ENCODE results near the gene YIPF3.
"Not testable (repeated sequence)": the region's sequence is repeated elsewhere in the genome, so short reads cannot be mapped to it uniquely, and the experiment has no call there.

Gene YIPF3

DNA sequence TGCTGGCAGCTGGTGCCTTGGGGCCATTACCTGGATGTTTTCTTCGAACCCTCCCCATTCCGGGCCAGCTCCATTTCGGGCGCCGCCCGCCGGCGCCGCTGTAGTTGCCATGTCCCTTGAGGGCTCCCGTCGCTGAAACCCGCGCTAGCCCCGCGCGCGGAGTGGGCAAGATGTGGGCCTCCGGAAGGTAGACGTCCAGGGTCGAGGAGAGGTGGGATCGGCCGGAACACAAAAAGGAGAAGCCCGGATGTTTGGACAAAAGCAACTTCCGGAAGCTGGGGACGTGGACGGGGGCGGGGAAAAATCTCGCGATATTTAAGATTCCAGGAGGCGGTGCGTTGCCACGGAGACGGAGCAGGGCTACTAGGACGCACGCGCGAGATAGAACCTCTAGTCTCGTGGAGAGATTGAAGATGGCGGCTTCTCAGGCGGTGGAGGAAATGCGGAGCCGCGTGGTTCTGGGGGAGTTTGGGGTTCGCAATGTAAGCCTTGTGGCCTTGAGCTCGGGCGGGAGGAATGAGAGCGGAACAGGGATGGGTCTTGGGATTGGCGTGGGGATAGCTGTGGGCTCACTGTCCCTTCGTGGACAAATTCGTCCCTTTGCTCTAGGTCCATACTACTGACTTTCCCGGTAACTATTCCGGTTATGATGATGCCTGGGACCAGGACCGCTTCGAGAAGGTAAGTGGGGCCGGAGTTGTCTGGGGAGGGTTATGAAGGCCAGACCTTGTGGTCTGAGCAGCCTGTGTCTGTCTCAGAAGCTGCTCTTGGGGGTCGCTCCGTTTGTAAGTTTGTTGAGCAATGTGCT lies at the start of gene YIPF3, which contains the start of gene POLR1C:
Gene YIPF3, minus strand, starts transcription at position 230 of the 808 bp plus-strand sequence. Its CDS starts 119 bp downstream, at position 111.
Gene POLR1C, plus strand, starts transcription at position 393 of the 808 bp plus-strand sequence. Its CDS starts 21 bp downstream, at position 414.
- FAIRE-seq: no peak

DNA sequence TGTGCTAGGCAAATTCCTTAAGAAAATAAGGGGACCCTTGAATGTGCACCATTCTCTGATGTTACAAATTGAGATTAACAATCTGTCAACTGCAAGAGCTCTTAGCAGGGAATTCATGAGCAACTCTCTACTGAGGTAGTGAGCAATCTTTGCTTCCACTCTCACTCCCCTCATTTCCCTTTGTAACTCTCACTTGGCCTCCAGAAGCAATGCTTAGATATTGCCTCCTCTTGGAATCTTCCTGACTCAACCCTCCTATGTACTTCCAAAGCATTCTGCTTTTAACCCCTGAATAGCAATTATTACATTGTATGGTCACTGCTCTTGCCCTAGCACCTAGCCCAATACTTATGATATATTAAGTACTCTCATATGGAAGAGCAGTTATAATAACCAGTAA lies 42.6 kb upstream of the YIPF3 start:
- FAIRE-seq: no peak

DNA sequence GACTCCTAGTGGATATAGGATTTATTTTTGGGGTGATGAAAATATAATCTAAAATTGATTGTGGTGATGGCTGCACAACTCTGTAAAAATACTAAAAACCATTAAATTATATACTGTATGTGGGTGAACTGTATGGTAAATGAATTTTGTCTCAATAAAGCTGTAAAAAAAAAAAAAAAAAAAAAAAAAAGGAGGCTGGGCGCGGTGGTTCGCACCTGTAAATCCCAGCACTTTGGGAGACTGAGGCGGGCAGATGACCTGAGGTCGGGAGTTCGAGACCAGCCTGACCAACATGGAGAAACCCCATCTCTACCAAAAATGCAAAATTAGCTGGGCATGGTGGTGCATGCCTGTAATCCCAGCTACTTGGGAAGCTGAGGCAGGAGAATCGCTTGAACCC lies 40.9 kb upstream of the YIPF3 start:
- FAIRE-seq: not testable (repeated sequence)

DNA sequence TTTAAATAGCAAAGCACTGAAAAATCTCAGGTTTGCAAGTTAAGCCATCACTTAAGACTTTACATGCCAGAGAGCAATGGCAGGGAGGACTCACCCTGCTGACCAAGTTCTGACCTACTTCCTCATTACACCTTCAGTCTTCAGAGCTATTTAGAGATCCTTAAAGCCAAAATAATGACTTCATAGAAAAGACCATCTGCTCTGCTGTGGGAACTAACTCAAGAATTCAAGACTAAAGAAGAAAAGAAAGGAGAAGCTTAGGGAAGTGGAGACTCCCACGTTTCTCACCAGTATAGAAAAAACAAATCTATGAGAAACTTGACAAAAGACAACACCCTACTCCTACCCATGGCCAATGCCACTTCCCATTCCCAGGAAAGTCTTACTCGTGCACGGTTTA lies 30.5 kb upstream of the YIPF3 start:
- no peak for FAIRE-seq

DNA sequence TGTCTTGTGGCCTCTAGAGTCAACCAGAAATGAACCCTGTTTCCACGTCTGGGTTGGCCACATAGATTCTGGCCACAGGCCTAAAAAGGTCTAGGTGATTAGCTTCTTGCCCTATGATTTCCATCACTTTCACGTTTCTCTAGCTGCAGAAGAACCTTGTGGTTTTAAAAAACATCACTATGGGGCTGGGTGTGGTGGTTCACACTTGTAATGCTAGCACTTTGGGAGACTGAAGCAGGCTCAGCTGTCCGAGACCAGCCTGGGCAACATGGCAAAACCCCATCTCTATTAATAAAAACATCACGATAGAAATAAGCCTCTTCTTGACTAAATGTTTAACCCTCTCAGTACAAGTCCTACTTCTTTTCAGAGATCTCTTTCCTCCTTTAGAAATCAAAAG lies 27.7 kb upstream of the YIPF3 start:
- FAIRE-seq: no peak

DNA sequence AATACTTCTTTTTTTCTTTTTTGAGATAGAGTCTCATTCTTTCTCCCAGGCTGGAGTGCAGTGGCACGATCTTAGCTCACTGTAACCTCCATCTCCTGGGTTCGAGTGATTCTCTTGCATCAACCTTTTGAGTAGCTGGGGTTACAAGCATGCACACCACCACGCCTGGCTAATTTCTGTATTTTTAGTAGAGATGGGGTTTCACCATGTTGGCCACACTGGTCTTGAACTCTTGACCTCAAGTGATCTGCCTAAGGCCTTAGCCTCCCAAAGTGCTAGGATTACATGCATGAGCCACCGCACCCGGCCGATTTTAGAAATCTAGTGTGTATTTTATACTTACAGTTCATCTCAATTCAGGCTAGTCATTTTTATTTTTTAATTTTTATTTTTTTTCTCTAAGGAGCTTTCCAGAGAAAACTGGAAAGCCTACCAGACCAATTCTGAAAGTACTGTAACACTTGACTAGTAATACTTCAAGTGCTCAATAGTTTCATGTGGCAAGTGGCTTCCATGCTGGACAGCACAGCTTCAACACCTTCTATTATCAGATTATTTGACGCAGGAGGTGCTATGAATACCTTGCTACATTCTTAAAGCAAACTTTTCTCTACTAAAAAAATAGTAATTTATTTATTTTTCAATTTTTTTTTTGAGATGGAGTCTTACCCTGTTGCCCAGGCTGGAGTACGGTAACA lies 25.2 kb upstream of the YIPF3 start:
- FAIRE-seq: no peak

DNA sequence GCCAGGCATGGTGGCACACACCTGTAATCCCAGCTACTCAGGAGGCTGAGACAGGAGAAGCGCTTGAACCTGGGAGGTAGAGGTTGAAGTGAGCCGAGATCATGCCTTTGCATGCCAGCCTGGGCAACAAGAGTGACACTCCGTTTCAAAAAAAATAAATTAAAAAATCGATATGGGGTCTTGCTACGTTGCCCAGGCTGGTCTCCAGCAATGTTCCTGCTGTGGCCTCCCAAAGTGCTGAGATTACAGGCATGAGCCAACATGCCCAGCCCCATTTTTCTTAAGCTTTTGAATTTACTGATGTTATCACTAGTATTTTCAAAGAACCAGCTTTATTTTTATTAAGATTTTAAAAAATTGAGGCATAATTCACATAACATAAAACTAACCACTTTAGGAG lies 23.8 kb upstream of the YIPF3 start:
- no peak for FAIRE-seq

DNA sequence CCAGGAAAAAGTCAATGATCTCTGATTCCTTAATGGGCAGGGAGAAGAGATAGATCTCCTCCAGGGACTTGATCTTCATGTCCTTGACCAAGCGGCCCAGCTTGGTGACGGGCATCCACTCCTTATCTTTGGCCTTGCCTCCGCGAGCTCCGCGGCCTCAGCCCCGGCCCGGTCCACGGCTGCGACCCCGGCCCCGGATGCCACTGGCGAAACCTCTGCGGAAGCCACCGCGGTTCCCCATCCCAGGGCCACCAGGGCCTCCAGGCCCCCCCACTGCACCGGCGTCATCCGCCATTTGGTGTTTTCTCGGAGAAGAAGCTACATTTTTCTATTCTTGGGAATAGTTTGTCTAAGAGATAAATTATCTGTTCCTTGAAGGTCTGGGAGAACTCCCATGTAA lies 22.7 kb upstream of the YIPF3 start:
- not testable (repeated sequence) for FAIRE-seq

DNA sequence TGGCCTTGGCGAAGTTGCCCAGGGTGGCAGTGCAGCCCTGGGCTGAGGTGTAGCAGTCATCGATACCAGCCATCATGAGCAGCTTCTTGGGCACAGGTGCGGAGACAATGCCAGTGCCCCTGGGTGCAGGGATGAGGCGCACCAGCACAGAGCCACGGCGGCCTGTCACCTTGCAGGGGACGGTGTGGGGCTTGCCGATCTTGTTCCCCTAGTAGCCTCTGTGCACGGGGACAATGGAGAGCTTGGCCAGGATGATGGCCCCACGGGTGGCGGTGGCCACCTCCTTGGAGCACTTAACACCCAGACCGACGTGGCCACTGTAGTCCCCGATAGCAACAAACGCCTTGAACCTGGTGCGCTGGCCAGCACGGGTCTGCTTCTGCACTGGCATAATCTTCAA lies 22.3 kb upstream of the YIPF3 start:
- FAIRE-seq: not testable (repeated sequence)

DNA sequence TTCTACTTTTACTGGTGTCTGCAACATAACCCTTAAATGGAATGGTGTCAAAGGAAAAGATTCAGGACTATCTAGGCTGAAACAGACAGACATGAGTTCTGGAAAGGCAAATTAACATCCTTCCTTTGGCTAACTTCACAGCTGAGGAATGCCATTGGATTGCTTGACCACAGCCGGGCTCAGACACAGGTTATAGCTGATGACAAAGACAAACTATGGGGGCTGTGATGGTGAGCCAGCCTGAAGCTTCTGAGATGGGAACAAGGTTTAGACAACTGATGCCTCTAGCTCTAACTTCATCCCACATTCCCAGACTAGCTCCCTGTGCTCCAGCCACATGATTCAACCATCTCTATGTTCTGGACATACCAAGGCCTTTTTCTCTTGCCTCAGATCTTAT lies 15.5 kb upstream of the YIPF3 start:
- no peak for FAIRE-seq

DNA sequence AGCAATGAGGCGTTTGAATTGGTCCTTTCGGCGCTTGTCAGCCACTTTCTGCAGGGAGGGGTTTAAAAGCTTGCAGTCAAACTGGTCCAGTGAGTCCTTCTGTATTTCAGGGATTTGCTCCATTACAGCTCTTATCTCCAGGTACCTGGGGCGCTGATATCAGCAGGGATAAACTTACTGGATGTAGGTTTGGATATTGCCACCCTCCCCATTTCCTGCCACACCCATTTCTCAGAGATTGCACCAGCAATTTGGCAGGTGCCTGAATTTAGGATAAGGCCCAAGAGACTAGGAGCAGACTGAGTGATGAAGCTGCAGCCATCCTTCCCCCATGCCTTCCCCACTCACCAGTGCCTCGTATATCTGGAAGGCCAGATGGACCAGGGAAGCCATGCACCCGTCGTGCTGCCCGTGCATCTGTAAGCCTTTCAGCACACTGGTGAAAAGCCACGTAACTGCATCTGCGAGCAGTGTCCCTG lies 7.8 kb upstream of the YIPF3 start:
- FAIRE-seq: no peak

DNA sequence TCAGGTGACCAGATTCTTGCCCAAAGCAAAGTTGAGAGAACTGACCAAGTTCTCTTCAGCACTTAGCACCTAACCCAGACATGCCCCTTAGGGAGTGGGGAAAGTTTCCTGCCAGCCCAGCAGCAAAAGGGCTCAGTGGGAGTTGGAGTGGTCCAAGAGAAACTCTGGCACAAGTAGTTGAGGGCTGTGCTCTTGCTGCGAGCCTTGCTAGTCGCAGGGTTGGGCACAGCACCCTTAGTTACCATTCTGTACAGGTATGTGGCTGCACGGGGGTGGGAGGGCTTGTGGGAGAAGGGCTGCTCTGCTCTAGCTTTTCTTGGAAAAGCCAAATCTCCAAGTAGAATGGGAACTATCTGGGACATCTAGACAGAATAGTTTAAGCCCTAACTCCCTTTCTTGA lies 6.6 kb upstream of the YIPF3 start:
- FAIRE-seq: no peak

DNA sequence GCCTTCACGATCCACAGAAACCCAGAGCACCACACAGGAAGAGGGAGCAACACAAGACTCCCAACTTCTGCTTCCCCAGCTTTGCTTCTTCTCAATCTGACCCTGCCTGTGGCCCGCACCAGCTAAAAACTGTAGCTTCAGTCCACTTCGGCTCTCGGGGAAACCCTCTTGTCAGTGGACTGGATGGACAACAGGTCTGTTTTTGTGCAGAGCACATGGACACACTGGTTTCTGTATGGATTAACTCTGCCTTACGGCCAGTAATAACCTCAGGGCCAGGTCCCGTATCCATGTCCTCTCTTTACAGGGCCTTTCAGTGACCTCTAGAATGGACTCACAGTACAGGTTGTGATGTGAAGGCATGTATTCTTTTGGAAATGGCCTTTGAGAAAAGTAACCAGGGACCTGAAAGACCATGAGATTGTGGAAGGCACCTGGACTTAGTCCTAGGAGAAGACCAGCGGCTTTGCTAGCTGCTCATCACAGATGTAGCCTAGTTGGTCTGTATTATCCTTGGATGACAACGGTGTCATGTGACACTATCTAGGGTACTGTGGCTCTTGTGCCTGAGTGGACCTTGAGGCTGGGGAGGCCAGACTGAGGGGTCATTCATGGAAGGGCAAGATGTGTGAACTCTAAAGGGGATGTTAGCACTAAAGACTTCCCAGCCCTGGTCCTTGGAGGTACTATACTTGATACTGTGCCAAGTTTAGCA lies 6.0 kb upstream of the YIPF3 start:
- FAIRE-seq: no peak

DNA sequence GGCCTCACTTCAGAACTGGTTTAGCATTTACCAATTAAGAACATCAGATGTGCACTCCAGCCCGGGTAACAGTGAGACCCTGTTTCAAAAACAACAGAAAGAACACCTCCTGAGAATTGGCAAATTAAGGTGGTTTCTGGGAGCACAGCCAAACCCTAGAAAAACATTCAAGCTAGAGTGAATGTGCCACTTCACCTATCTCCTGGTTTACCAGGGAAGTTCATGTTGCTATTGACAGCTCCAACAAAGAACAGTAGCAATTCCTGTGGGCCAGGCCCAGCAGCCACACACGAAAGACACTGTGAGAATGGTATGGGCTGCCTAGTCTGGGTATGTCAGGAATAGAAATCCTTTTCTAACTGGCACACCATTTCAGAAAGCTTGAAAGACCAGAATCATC lies 5.1 kb upstream of the YIPF3 start:
- no peak for FAIRE-seq

DNA sequence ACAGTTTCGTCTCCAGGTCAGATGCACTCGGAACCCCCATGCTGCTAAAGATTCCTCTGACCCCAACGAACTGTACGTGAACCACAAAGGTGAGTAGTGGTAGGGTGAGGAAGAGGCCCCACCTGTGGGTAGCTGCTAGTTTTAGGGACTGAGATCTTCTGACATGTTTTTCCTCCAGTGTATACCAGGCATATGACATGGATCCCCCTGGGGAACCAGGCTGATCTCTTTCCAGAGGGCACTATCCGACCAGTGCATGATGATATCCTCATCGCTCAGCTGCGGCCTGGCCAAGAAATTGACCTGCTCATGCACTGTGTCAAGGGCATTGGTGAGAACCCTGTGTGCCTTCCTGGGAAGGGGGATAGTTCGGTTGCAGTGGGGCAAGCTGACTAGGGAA lies 3.4 kb upstream of the YIPF3 start:
- FAIRE-seq: no peak

DNA sequence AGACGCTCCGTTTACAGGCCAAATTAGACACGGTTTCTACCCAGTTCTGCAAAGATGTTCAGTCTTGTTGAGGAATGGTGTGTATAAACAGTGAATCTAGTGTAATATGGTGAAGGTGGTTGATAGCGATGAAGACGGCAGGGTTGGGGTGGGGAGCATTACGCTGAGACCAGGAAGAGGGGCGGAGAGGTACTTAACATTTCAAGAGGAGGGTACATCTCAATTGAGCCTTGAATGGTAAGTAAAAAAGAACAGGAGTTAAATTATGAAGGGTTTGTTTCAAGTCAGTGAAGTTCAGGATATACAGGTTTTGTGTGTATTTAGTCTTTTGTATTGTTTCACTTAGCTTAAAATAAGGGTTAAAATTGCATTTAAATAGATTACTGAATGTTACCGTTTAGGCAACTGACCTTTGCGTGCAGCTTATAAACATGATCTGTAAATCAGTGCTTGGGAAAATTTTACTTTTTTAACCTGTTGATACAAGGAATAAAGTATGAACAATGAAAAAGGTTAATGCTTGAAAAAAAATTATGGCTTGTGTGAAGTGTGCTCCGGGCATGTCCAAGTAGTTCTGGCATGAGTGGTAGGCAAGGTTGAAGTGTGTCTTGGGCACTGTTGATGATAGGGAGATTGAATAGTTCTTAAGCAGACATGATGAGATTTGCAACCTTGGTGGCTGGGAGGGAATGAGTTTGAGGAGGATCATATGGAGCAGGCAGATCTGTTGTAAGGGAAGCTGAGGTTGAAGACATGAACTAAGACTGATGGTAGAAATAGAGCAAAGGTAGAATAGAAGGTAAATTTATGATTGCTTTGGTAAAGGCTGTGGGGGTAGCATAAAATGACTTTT lies 1.0 kb upstream of the YIPF3 start:
- no peak for FAIRE-seq

DNA sequence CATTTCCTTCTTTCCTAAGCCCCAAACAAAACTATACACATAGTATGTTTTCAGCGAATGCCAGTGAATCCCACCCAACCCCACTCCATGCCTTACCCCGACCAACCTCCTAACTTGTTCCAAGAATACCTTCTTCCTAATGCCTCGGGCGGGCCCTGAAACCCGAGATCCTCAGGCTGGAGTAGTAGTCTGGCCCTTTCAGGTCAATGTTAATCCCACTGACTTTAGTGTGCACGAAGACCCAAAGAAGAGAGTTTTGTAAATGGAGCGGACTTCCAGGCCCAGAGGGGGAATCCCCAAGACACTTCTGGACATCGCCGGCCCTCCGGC lies 394 bp downstream of the YIPF3 start:
- no peak for FAIRE-seq

DNA sequence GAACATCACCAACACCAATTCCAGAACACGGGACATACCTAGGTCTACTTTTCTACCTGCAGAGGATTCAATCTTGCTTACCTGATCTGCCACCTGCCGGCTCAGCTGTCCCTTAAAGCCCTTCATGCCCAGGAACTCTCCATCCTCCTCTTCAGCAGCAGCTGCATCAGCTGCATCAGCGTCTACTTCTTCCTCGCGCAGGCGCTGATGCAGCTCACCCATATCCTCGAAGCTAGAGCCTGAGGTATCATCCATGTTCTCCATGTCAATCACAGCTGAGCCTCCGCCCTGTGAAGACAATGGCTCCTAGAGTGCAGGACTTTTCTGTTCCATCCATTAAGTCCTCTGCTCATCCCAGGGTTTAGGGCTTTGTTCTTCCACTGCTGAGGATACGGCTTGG lies 918 bp downstream of the YIPF3 start:
- FAIRE-seq: no peak

DNA sequence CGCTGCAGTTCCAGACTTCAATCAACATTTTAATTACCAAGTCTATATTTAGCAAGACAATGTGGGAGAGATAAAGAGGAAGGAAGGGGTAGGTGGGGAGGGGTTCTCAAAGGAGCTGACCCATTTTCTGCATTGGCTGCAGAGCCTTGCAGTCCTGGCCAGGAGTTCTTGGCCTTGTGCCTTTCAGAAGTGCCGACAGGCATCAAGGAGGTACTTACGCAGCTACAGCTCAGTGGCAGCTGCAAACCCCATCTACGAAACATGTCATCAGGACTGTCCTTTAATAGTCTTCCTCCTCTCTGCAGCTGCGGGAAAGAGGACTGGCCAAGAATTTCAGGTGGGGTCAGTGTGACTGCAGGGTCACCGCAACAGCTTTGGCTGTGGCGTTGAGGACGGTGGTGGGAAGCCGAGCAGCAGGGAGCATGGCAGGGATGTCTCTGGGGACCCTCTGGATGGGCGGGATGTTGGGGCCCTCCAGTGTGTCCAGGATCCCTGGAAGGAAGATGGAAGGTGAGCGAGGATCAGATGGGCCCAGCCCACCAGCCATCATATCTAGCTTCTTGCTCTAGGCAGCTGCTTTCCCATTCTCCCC lies 4.8 kb downstream of the YIPF3 start:
- FAIRE-seq: no peak

DNA sequence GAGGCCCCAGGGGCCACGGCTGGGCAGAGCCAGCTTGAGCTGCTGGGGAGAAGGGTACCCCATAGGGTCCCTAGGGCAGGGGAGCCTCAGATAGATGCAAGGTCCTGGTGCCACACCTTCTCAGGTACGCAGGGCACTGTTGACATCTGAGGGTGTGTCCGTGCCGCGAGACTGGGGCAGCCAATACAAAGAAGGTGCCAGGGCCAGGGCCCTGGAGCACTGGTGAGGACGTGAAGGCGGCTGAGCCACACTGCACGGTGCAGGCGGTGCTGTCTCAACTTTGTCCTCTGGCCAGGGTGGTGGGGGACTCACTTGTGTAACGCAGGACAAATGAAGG lies 5.9 kb downstream of the YIPF3 start:
- FAIRE-seq: no peak

DNA sequence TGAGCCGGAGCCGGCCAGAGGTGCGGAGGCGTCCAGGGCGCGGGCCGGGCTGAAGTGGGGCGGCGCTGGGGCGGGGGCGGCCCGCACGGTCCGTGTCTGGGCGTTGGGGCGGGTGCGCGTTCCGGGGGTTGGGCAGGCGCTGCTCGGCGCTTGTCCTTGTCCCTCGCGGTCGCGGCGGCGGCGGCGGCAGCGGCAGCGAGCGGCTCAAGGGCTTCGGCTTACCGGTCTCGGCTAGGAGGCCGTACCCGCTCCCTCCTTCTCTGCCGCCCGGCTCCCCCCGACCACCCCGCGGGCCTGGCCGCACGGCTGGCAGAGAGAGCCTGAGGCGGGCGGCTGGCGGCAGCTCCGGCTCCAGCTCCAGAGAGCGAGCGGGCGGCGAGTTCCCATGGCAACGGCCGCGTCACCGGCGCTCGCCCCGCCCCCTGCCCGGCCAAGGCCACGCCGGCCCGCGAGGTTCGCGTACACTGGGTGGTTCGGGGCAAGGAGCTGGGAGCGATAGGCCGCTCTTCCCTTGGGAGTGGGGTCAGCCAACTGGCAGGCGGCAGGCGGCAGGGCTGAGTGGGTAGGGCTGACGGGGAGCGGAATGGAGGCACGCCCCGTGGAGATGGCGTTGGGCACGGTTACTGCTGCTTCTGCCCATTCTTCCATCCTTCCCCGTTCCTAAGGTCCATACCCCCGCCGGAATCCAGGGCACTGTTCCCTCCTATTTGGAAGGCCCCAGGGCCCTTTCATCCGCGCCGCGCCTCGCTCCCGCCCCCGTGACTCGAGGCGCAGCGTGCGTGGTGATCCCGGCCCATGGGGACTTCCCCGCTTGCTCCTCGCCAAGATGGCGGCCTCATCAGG lies 6.5 kb downstream of the YIPF3 start, which contains the start of gene LRRC73:
Gene LRRC73, minus strand, starts transcription at position 363 of the 843 bp plus-strand sequence. CDS start 561 bp downstream, outside the sequence.
- FAIRE-seq: no peak

Data from colon (tissue), 2 donors.